ENCODE data around the gene DAGLA.

Gene DAGLA

GRCh38 chr11:61761440-61762222 lies 81.4 kb downstream of the DAGLA start:
- H3K27ac ChIP-seq (replicated peaks; ENCODE audit: low read length), result no peak overlapping the region
- H3K4me1 ChIP-seq (ENCODE audit: control insufficient read depth in 2 of 2, insufficient read depth in 1 of 2, low read depth in 1 of 2, low read length in 2 of 2), result peaks cover 4 to 36% of the 10 kb centered on the region in 2 donors
- peak overlapping the region; percentile 79 for H2AK5ac ChIP-seq (ENCODE audit: low read depth, low read length)
- peak overlapping the region; percentile 38 for H3K4ac ChIP-seq (ENCODE audit: low read length)
- no peak overlapping the region for H3K4me3 ChIP-seq (ENCODE audit: low read length in 2 of 2)
- peak overlapping the region; percentile 24 for H2BK12ac ChIP-seq (ENCODE audit: low read length)
- H3K9ac ChIP-seq (ENCODE audit: low read depth, low read length, poor library complexity), result no peak overlapping the region
- H2BK5ac ChIP-seq (ENCODE audit: low read length), result peak overlapping the region; percentile 85
- peak overlapping the region; percentile 70 for H3K18ac ChIP-seq (ENCODE audit: low read length)
- H3K23ac ChIP-seq (ENCODE audit: low read depth, low read length, poor library complexity), result peak overlapping the region; percentile 55
- H2BK15ac ChIP-seq (ENCODE audit: low read length), result peak overlapping the region; percentile 78
- peak overlapping the region; percentile 82 for H3K14ac ChIP-seq (ENCODE audit: low read length)
- no peaks in the 10 kb centered on the region for H3K27me3 ChIP-seq (ENCODE audit: control insufficient read depth in 3 of 3, insufficient read depth in 3 of 3, low read depth in 1 of 3, low read length in 3 of 3)
- H3K36me3 ChIP-seq (replicated peaks in 1 of 2; ENCODE audit: control insufficient read depth in 2 of 2, insufficient read depth in 2 of 2, low read length in 2 of 2), result no peaks in the 10 kb centered on the region
- H3K9me3 ChIP-seq (replicated peaks in 1 of 2; ENCODE audit: control insufficient read depth in 2 of 2, insufficient read depth in 1 of 2, low read depth in 1 of 2, low read length in 2 of 2), result peaks cover 0 to 3% of the 10 kb centered on the region in 2 donors
- DNase-seq (ENCODE audit: low spot score), result no peak
- no peak overlapping the region for H2AFZ ChIP-seq (ENCODE audit: low read length)
- H2BK120ac ChIP-seq (ENCODE audit: low read depth, low read length), result no peak overlapping the region
- no peak overlapping the region for H3K4me2 ChIP-seq (ENCODE audit: insufficient read depth, low read length, poor library complexity, severe bottlenecking)
- H3K79me1 ChIP-seq (ENCODE audit: low read depth, low read length), result peaks cover 5% of the 10 kb centered on the region
- H4K8ac ChIP-seq (ENCODE audit: low read depth, low read length), result peak overlapping the region; percentile 43
- no peak overlapping the region for H4K91ac ChIP-seq (ENCODE audit: low read depth, low read length, poor library complexity)
- no CpG with 5 or more reads among the region's 11 CpGs for WGBS, 2 donors (ENCODE audit: extremely low coverage in 2 of 2, insufficient read length in 2 of 2, insufficient replicate concordance in 1 of 2)

GRCh38 chr11:61762223-61762615 lies 82.0 kb downstream of the DAGLA start:
- H3K27me3 ChIP-seq (ENCODE audit: control insufficient read depth in 3 of 3, insufficient read depth in 3 of 3, low read depth in 1 of 3, low read length in 3 of 3), result no peaks in the 10 kb centered on the region
- WGBS, 2 donors (ENCODE audit: extremely low coverage in 2 of 2, insufficient read length in 2 of 2, insufficient replicate concordance in 1 of 2), result no CpG with 5 or more reads among the region's 10 CpGs
- H3K36me3 ChIP-seq (replicated peaks in 1 of 2; ENCODE audit: control insufficient read depth in 2 of 2, insufficient read depth in 2 of 2, low read length in 2 of 2), result no peaks in the 10 kb centered on the region
- no peak overlapping the region for H2BK5ac ChIP-seq (ENCODE audit: low read length)
- H3K4me3 ChIP-seq (ENCODE audit: low read length in 2 of 2), result no peak overlapping the region
- H4K91ac ChIP-seq (ENCODE audit: low read depth, low read length, poor library complexity), result no peak overlapping the region
- H2AFZ ChIP-seq (ENCODE audit: low read length), result no peak overlapping the region
- peak overlapping the region; percentile 91 for H3K18ac ChIP-seq (ENCODE audit: low read length)
- H2BK15ac ChIP-seq (ENCODE audit: low read length), result peak overlapping the region; percentile 75
- peaks cover 0 to 3% of the 10 kb centered on the region in 2 donors for H3K9me3 ChIP-seq (replicated peaks in 1 of 2; ENCODE audit: control insufficient read depth in 2 of 2, insufficient read depth in 1 of 2, low read depth in 1 of 2, low read length in 2 of 2)
- peak overlapping the region; percentile 10 for H3K14ac ChIP-seq (ENCODE audit: low read length)
- peaks cover 5% of the 10 kb centered on the region for H3K79me1 ChIP-seq (ENCODE audit: low read depth, low read length)
- peaks cover 2 to 36% of the 10 kb centered on the region in 2 donors for H3K4me1 ChIP-seq (ENCODE audit: control insufficient read depth in 2 of 2, insufficient read depth in 1 of 2, low read depth in 1 of 2, low read length in 2 of 2)
- H2BK12ac ChIP-seq (ENCODE audit: low read length), result peak overlapping the region; percentile 41
- no peak overlapping the region for H3K4me2 ChIP-seq (ENCODE audit: insufficient read depth, low read length, poor library complexity, severe bottlenecking)
- H3K23ac ChIP-seq (ENCODE audit: low read depth, low read length, poor library complexity), result peak overlapping the region; percentile 55
- H3K9ac ChIP-seq (ENCODE audit: low read depth, low read length, poor library complexity), result no peak overlapping the region
- no peak overlapping the region for H3K4ac ChIP-seq (ENCODE audit: low read length)
- no peak overlapping the region for H3K27ac ChIP-seq (replicated peaks; ENCODE audit: low read length)
- H4K8ac ChIP-seq (ENCODE audit: low read depth, low read length), result no peak overlapping the region
- peak overlapping the region; percentile 79 for H2AK5ac ChIP-seq (ENCODE audit: low read depth, low read length)
- DNase-seq (ENCODE audit: low spot score), result no peak
- peak overlapping the region; percentile 83 for H2BK120ac ChIP-seq (ENCODE audit: low read depth, low read length)

GRCh38 chr11:61762798-61763197 lies 82.6 kb downstream of the DAGLA start:
- Histone ChIP-seq H3K27ac (replicated peaks; ENCODE audit: low read length) (no peak overlapping the region), H3K4me1 (ENCODE audit: control insufficient read depth in 2 of 2, insufficient read depth in 1 of 2, low read depth in 1 of 2, low read length in 2 of 2) (peaks cover 2 to 36% of the 10 kb centered on the region in 2 donors), H3K23ac (ENCODE audit: low read depth, low read length, poor library complexity) (peak overlapping the region; percentile 55)

GRCh38 chr11:61763930-61764605 lies 83.9 kb downstream of the DAGLA start:
- H2AFZ ChIP-seq (ENCODE audit: low read length), result no peak overlapping the region
- no peak overlapping the region for H4K8ac ChIP-seq (ENCODE audit: low read depth, low read length)
- no CpG with 5 or more reads among the region's 23 CpGs for whole genome bisulfite sequencing, 2 donors (ENCODE audit: extremely low coverage in 2 of 2, insufficient read length in 2 of 2, insufficient replicate concordance in 1 of 2)
- peak overlapping the region; percentile 78 for H3K18ac ChIP-seq (ENCODE audit: low read length)
- no peak overlapping the region for H3K4me3 ChIP-seq (ENCODE audit: low read length in 2 of 2)
- H2BK15ac ChIP-seq (ENCODE audit: low read length), result peak overlapping the region; percentile 81
- DNase-seq (ENCODE audit: low spot score), result no peak
- H4K91ac ChIP-seq (ENCODE audit: low read depth, low read length, poor library complexity), result no peak overlapping the region
- H3K9me3 ChIP-seq (replicated peaks in 1 of 2; ENCODE audit: control insufficient read depth in 2 of 2, insufficient read depth in 1 of 2, low read depth in 1 of 2, low read length in 2 of 2), result peaks cover 0 to 2% of the 10 kb centered on the region in 2 donors
- no peak overlapping the region for H2BK12ac ChIP-seq (ENCODE audit: low read length)
- no peak overlapping the region for H3K4me2 ChIP-seq (ENCODE audit: insufficient read depth, low read length, poor library complexity, severe bottlenecking)
- H3K79me1 ChIP-seq (ENCODE audit: low read depth, low read length), result no peaks in the 10 kb centered on the region
- peaks cover 2 to 40% of the 10 kb centered on the region in 2 donors for H3K4me1 ChIP-seq (ENCODE audit: control insufficient read depth in 2 of 2, insufficient read depth in 1 of 2, low read depth in 1 of 2, low read length in 2 of 2)
- no peak overlapping the region for H3K27ac ChIP-seq (replicated peaks; ENCODE audit: low read length)
- H3K23ac ChIP-seq (ENCODE audit: low read depth, low read length, poor library complexity), result no peak overlapping the region
- H3K9ac ChIP-seq (ENCODE audit: low read depth, low read length, poor library complexity), result peak overlapping the region; percentile 21
- peak overlapping the region; percentile 94 for H2AK5ac ChIP-seq (ENCODE audit: low read depth, low read length)
- no peaks in the 10 kb centered on the region for H3K36me3 ChIP-seq (replicated peaks in 1 of 2; ENCODE audit: control insufficient read depth in 2 of 2, insufficient read depth in 2 of 2, low read length in 2 of 2)
- H3K14ac ChIP-seq (ENCODE audit: low read length), result peak overlapping the region; percentile 94
- H2BK120ac ChIP-seq (ENCODE audit: low read depth, low read length), result no peak overlapping the region
- H3K4ac ChIP-seq (ENCODE audit: low read length), result peak overlapping the region; percentile 37
- H3K27me3 ChIP-seq (ENCODE audit: control insufficient read depth in 3 of 3, insufficient read depth in 3 of 3, low read depth in 1 of 3, low read length in 3 of 3), result no peaks in the 10 kb centered on the region
- H2BK5ac ChIP-seq (ENCODE audit: low read length), result peak overlapping the region; percentile 39

More at GRCh38 chr11:61762798-61763197, 82.6 kb downstream of the DAGLA start:
- Histone ChIP-seq H3K9ac (ENCODE audit: low read depth, low read length, poor library complexity) (peak overlapping the region; percentile 60), H3K27me3 (ENCODE audit: control insufficient read depth in 3 of 3, insufficient read depth in 3 of 3, low read depth in 1 of 3, low read length in 3 of 3) (no peaks in the 10 kb centered on the region), H3K4me2 (ENCODE audit: insufficient read depth, low read length, poor library complexity, severe bottlenecking) (no peak overlapping the region), H3K14ac (ENCODE audit: low read length) (peak overlapping the region; percentile 10), H4K8ac (ENCODE audit: low read depth, low read length) (no peak overlapping the region), H3K4me3 (ENCODE audit: low read length in 2 of 2) (no peak overlapping the region), H3K18ac (ENCODE audit: low read length) (peak overlapping the region; percentile 91), H2AK5ac (ENCODE audit: low read depth, low read length) (peak overlapping the region; percentile 79), H2BK12ac (ENCODE audit: low read length) (peak overlapping the region; percentile 49), H3K4ac (ENCODE audit: low read length) (no peak overlapping the region), H2BK120ac (ENCODE audit: low read depth, low read length) (peak overlapping the region; percentile 83), H3K36me3 (replicated peaks in 1 of 2; ENCODE audit: control insufficient read depth in 2 of 2, insufficient read depth in 2 of 2, low read length in 2 of 2) (no peaks in the 10 kb centered on the region), H2AFZ (ENCODE audit: low read length) (no peak overlapping the region), H3K9me3 (replicated peaks in 1 of 2; ENCODE audit: control insufficient read depth in 2 of 2, insufficient read depth in 1 of 2, low read depth in 1 of 2, low read length in 2 of 2) (peaks cover 0 to 3% of the 10 kb centered on the region in 2 donors), H3K79me1 (ENCODE audit: low read depth, low read length) (peaks cover 5% of the 10 kb centered on the region), H2BK5ac (ENCODE audit: low read length) (no peak overlapping the region), H2BK15ac (ENCODE audit: low read length) (peak overlapping the region; percentile 75), H4K91ac (ENCODE audit: low read depth, low read length, poor library complexity) (peak overlapping the region; percentile 53)
- DNase-seq (ENCODE audit: low spot score), result no peak
- WGBS, 2 donors (ENCODE audit: extremely low coverage in 2 of 2, insufficient read length in 2 of 2, insufficient replicate concordance in 1 of 2), result no CpG with 5 or more reads among the region's 15 CpGs

Measured in neuronal stem cell (in vitro differentiated cells).